ENCODE data around the gene RGL1.

The RGL1 gene

DNA sequence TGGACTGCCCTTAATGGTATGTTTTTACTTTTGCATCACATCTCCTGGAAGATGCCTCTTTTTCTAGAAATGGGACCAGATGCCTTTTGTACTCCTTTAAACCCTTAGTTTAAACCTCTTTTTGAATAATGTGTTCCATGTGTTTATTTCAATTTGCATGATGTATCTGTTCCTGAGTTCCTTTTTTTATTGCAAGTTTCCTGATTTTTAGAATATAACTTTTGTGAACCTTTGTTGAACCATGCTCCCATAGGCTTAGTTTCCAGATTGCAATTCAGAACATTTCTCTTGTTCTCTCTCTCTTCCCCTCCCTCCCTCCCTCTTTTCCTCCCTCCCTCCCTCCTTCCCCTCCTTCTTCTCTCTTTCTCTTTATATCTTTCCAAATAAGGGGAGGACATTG, 81.9 kb downstream of the RGL1 start:
- TF ChIP-seq, protein P1, sequence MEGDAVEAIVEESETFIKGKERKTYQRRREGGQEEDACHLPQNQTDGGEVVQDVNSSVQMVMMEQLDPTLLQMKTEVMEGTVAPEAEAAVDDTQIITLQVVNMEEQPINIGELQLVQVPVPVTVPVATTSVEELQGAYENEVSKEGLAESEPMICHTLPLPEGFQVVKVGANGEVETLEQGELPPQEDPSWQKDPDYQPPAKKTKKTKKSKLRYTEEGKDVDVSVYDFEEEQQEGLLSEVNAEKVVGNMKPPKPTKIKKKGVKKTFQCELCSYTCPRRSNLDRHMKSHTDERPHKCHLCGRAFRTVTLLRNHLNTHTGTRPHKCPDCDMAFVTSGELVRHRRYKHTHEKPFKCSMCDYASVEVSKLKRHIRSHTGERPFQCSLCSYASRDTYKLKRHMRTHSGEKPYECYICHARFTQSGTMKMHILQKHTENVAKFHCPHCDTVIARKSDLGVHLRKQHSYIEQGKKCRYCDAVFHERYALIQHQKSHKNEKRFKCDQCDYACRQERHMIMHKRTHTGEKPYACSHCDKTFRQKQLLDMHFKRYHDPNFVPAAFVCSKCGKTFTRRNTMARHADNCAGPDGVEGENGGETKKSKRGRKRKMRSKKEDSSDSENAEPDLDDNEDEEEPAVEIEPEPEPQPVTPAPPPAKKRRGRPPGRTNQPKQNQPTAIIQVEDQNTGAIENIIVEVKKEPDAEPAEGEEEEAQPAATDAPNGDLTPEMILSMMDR (IDR thresholded peaks at IDR 0.05; ENCODE audit: extremely low read depth, insufficient read depth, missing control alignments), result no peak
- in situ Hi-C loops (cut with MboI; ENCODE audit: low pct_unique_long_range_greater_than_20kb, low sequenced_read_pairs, unreplicated experiment), result no loop called here
- DNase-seq (ENCODE audit: low spot score), result no peak

DNA sequence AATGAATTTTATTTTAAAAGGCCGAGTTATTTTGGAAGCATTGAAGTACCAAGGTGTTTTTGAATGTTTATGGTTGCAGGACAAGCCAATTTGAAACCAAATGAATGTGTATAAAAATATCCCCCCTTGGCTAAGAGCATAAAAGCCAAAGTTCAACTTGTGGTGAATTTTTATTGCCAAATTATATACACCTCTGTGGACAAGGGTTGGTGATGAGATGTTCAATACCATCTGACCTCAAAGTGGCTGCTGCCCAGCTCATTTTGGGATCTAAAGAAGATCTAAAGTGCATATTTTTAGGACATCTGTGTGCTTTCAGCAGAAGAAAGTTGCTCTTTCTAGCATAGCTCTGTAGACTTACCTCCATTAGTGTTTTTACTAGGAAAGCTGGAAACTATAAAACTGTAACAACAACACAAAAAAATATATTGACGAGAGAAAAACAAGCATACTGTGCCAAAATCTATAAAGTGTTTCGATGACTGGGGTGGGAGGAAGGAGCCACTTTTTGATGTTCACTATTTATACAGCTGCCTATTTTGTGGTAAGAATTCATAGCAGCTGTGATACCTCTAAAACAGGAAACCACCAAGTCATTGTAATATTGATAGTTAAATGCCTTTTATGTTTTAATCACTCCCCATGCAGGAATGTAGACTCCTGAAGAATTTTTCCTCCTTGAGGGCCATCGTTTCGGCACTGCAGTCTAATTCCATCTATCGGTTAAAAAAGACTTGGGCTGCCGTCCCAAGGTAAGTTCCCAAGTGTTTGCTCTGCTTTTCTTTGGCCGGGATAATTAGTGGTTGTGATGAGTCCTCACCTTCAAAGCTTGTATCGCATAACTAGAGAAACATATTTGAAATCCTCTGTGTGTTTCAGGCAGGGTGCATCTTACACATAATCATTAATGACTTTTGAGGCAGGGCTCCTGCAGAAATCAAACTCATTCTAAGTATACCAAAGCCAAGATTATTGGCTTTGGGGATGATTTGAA, 83.2 kb downstream of the RGL1 start:
- TF ChIP-seq, protein P1 (IDR thresholded peaks at IDR 0.05; ENCODE audit: extremely low read depth, insufficient read depth, missing control alignments), result no peak
- in situ Hi-C loops (cut with MboI; ENCODE audit: low pct_unique_long_range_greater_than_20kb, low sequenced_read_pairs, unreplicated experiment), result no loop called here
- DNase-seq (ENCODE audit: low spot score), result no peak

DNA sequence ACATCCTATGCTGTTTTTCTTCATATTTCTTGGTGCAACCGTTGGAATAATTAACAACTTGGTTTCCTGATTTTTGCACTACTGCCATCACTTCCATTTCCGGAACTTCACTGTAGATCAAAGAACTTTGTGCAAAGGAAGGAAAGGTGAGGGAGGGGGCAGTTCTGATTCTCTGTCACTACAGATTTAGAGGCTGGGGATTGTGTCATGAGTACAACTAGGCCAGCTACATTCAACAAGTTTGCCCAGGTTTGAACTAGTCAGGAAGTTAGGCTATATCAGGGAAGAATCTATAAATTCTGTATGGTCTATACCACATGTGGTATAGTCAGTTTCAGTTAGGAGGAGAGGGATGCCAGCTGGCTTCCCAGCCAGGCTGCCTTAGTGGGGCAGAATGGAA, 84.2 kb downstream of the RGL1 start:
- TF ChIP-seq, protein P1 (IDR thresholded peaks at IDR 0.05; ENCODE audit: extremely low read depth, insufficient read depth, missing control alignments), result no peak
- in situ Hi-C loops (cut with MboI; ENCODE audit: low pct_unique_long_range_greater_than_20kb, low sequenced_read_pairs, unreplicated experiment), result no loop called here

DNA sequence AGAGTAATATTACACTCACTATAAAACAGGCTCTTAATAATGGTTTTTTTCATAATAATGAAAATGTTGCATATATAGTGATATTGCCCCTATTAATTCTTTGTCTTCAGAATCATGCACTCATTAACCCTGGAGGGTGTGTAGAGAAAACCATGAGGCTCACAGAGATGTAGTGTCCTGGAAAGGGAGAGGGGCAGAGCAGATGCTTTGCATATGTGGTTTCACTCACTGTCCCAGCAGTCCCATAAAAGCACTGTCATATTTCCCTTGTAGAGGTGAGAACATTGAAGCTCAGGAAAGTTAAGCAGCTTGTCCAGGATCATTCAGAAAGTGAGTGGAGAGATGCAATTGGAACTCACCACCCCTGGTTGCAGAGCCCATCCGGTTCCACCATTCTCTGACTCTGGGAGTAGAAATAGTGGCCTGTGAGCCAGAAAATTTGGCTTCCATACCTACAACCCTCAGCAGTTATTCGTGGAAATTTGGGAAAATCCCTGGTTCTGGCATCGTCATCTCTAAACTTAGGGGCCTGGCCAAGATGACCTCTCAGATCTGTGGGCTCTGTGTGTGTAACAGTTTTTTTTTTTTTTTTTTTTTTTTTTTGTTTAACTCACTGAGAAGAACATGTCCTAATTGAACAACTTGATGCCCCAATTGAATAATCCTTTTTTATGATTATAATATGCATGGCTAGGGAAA, 86.4 kb downstream of the RGL1 start:
- DNase-seq (ENCODE audit: low spot score), result no peak
- TF ChIP-seq, protein P1 (IDR thresholded peaks at IDR 0.05; ENCODE audit: extremely low read depth, insufficient read depth, missing control alignments), result no peak

More for the DNA sequence above, 84.2 kb downstream of the RGL1 start:
- no peak for DNase-seq (ENCODE audit: low spot score)

DNA sequence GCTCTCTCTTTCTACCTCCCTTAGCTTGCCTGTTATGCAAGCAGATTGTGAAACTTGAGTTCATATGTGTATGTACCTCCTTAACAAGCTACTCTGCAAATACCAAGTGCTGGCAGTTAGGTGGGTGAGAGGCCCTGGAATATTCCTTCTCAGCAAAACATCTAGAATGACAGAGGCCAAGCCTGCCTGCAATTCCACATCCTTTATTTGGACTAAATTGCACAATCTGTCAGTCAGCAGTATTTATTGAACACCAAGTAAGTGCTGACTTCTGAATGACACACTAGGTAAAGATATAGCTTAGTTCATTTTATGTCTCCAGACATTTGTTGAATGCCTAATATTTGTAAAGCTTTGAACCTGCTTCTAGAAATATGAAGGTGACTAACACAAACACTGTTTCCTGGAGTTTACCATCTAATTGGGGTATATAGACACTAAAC, 87.5 kb downstream of the RGL1 start:
- in situ Hi-C loops (cut with MboI; ENCODE audit: low pct_unique_long_range_greater_than_20kb, low sequenced_read_pairs, unreplicated experiment), result no loop called here
- DNase-seq (ENCODE audit: low spot score), result no peak
- TF ChIP-seq, protein P1 (IDR thresholded peaks at IDR 0.05; ENCODE audit: extremely low read depth, insufficient read depth, missing control alignments), result no peak

More for the DNA sequence above, 86.4 kb downstream of the RGL1 start:
- in situ Hi-C loops (cut with MboI; ENCODE audit: low pct_unique_long_range_greater_than_20kb, low sequenced_read_pairs, unreplicated experiment), result no loop called here

DNA sequence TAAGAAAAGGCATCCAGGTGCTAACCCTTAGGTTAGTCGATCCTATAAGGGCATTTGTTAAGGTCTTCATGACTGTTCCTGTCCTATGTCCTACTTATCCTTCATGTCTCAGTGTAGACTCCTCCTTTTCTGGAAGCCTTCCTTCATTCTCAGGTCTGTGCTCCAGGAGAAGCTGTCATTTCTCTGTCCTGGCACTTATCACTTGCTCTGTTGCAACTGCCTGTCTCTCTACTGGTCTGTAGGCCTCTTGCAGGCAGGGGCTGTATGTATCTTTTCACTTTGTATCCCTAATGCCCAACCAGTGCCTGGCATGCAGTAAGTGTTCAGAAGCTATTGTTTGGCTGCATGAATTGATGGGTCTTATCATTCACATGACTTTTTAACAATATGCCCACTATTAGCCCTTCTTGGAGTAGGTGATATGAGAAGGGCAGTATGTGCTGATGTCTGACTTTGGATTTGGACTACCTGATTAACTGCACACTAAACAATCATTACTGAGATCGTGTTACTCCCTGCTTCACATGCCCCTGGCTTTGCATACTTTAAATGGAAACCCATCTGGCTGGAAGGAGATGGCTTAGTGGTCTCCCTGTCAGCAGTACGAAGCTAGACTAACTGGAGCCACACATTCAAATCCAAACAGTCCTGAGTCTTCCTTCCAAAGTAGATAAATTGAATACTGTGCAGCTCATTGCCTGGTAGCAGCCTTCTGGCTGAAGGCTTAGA, 88.8 kb downstream of the RGL1 start:
- in situ Hi-C loops (cut with MboI; ENCODE audit: low pct_unique_long_range_greater_than_20kb, low sequenced_read_pairs, unreplicated experiment), result no loop called here
- no peak for DNase-seq (ENCODE audit: low spot score)
- TF ChIP-seq, protein P1 (IDR thresholded peaks at IDR 0.05; ENCODE audit: extremely low read depth, insufficient read depth, missing control alignments), result no peak
